ENCODE measurements around the gene RAMP3.

DNA sequence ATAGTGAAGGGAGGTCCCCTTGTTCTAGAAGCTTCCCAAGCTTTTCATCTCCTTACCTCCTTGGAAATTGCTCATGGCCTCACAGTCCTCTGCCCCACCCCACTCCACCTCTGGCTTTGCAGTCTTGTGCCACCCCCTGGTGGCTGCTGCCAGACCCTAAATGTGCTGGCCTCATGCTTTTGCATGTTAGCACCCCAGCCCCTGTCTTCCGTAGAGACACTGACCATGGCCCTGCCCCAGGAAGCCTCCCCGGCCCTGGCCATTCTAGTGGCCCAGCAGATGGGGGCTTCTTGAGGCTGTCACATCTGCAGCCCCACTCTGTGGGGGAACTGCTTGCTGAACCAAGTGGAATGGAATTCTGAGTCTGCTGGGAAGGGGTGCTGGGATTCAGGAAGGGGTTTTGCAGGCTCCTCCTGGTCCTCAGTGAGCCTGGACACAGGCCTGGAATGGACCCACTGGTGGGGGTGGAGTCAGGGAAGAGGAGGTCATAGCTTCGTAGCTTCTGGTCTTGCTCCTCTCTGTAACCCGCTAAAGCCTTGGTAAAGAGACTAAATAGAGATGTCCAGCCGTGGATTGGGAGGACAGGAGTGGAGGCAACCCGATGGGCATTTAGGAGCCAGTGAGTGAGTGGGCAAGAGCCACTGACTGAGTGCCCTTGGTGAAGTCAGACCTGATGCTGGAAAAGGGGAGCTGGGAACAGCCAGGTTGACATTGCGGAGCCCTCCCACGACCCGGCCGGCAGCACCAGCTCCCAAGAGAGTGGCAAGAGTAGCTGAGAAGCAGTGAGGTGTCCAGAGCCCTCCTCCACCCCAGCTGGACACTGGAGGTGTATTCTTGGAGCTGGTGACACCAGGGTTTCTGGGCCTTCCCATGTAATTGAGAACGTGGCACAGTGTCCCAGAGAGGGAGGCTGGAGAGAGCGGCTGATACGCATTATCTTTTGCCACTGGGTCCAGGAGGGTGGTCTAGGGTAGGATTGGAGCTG lies 20.9 kb downstream of the RAMP3 start:
- TF ChIP-seq POLR2A (IDR thresholded peaks at IDR 0.05) (no peak), POLR2AphosphoS5 (IDR thresholded peaks at IDR 0.05; ENCODE audit: insufficient read depth in 1 of 2, low read depth in 1 of 2) (no peak)
- TF ChIP-seq, protein P1, sequence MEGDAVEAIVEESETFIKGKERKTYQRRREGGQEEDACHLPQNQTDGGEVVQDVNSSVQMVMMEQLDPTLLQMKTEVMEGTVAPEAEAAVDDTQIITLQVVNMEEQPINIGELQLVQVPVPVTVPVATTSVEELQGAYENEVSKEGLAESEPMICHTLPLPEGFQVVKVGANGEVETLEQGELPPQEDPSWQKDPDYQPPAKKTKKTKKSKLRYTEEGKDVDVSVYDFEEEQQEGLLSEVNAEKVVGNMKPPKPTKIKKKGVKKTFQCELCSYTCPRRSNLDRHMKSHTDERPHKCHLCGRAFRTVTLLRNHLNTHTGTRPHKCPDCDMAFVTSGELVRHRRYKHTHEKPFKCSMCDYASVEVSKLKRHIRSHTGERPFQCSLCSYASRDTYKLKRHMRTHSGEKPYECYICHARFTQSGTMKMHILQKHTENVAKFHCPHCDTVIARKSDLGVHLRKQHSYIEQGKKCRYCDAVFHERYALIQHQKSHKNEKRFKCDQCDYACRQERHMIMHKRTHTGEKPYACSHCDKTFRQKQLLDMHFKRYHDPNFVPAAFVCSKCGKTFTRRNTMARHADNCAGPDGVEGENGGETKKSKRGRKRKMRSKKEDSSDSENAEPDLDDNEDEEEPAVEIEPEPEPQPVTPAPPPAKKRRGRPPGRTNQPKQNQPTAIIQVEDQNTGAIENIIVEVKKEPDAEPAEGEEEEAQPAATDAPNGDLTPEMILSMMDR (IDR thresholded peaks at IDR 0.05) = no peak

Data from vagina (tissue), 2 donors.